Keratinocyte (primary cell): ENCODE data around the gene PIGN.

Experiments used
- EZH2 ChIP-seq: IDR thresholded peaks from one replicate; pipeline ENCODE4 v1.6.1; 2012; ENCODE audit warnings: inconsistent platforms, mild to moderate bottlenecking, low read length, moderate library complexity
- TF ChIP-seq, protein P1 (sequence below), 3 experiments: IDR thresholded peaks in 1 of 3; conservative IDR thresholded peaks in 1 of 3; optimal IDR thresholded peaks in 1 of 3; 2 replicates in 2 of 3; 3 replicates in 1 of 3; pipeline versions ENCODE3 to v1.5.1; 2011; ENCODE audit warnings: low read length in 3 of 3, mild to moderate bottlenecking in 3 of 3, moderate library complexity in 2 of 3, control low read depth in 1 of 3, inconsistent platforms in 1 of 3; ENCODE audit not compliant: insufficient read depth in 2 of 3; ENCODE audit errors: extremely low read depth in 1 of 3

DNA sequence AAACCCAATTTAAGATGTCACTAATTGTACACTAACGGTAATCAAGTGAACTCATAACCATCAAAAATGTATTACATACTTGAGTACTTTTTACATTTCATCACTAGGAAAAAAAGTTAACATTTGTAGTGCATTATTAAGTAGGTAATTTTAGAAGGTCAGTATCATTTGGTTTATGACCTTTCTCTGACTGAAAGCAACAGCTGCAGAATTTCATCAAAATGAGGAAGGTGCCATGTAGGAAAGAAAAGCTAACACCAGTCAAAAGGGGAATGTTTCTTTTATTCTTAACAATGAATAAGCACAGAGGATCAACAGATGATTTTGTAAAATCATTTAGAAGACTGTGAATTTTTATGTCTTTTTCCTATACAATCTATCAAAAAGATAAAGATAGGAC is 79.0 kb downstream of the PIGN start:
- TF ChIP-seq, protein P1, sequence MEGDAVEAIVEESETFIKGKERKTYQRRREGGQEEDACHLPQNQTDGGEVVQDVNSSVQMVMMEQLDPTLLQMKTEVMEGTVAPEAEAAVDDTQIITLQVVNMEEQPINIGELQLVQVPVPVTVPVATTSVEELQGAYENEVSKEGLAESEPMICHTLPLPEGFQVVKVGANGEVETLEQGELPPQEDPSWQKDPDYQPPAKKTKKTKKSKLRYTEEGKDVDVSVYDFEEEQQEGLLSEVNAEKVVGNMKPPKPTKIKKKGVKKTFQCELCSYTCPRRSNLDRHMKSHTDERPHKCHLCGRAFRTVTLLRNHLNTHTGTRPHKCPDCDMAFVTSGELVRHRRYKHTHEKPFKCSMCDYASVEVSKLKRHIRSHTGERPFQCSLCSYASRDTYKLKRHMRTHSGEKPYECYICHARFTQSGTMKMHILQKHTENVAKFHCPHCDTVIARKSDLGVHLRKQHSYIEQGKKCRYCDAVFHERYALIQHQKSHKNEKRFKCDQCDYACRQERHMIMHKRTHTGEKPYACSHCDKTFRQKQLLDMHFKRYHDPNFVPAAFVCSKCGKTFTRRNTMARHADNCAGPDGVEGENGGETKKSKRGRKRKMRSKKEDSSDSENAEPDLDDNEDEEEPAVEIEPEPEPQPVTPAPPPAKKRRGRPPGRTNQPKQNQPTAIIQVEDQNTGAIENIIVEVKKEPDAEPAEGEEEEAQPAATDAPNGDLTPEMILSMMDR (optimal IDR thresholded peaks at IDR 0.05 in 1 of 3, IDR thresholded peaks at IDR 0.05 in 1 of 3, conservative IDR thresholded peaks at IDR 0.05 in 1 of 3; ENCODE audit: extremely low read depth in 1 of 3, insufficient read depth in 2 of 3, low read length in 3 of 3): no peak
- no peak for TF ChIP-seq EZH2
